K562 (cell line): ENCODE results near the gene GPR85. TPM values are rescaled to one million over a fixed set of nuclear protein-coding genes. Genes with fewer than 3 reads are reported as not detected.

Source experiments
- BRD4 ChIP-seq: fragments of 200-600 bp; sonication (generic); IDR thresholded peaks from 2 replicates; pipeline ENCODE4 v1.6.1; 2017; ENCODE audit warnings: inconsistent platforms
- CCNT2 ChIP-seq: IDR thresholded peaks from 2 replicates; pipeline ENCODE4 v1.6.1; 2011; ENCODE audit warnings: borderline replicate concordance, low read depth, mild to moderate bottlenecking, moderate library complexity, mixed read lengths, low read length; ENCODE audit not compliant: insufficient read length; ENCODE audit errors: extremely low read depth
- ETV6 ChIP-seq, 3 experiments: fragments of 150-350 bp in 1 of 3; sonication (generic) in 1 of 3; formaldehyde crosslinking in 1 of 3; IDR thresholded peaks; 2 replicates each; pipeline versions ENCODE4 v1.6.1 to v1.8.0; 2014 to 2022; ENCODE audit warnings: borderline replicate concordance in 2 of 3, low read depth in 2 of 3, antibody characterized with exemption in 1 of 3, low read length in 1 of 3, mild to moderate bottlenecking in 1 of 3, missing genetic modification reagents in 1 of 3
- FOXK2 ChIP-seq, 2 experiments: fragments of 450-650 bp; IDR thresholded peaks in 1 of 2; conservative IDR thresholded peaks in 1 of 2; 2 replicates each; pipeline ENCODE4 v1.6.1; 2016; ENCODE audit warnings: low read depth in 2 of 2, mild to moderate bottlenecking in 1 of 2
- GABPB2 ChIP-seq: fragments of 250-450 bp; sonication (Bioruptor Pico); conservative IDR thresholded peaks from 2 replicates; pipeline ENCODE4 v1.5.1; 2021; ENCODE audit warnings: mild to moderate bottlenecking
- GTF2F1 ChIP-seq: IDR thresholded peaks from 2 replicates; pipeline ENCODE4 v1.6.1; 2011; ENCODE audit warnings: low read depth, low read length, improper control_type of control experiment
- HDAC8 ChIP-seq: fragments of 450-650 bp; IDR thresholded peaks from 2 replicates; pipeline ENCODE4 v1.6.1; 2016; ENCODE audit warnings: mild to moderate bottlenecking, missing genetic modification characterization, moderate library complexity, missing compliant biosample characterization
- HNRNPLL ChIP-seq: fragments of 200-400 bp; formaldehyde crosslinking; IDR thresholded peaks from 2 replicates; pipeline ENCODE4 v1.6.1; 2017; ENCODE audit warnings: low read length, low read depth, mild to moderate bottlenecking; ENCODE audit not compliant: poor library complexity, severe bottlenecking
- JUN ChIP-seq, 2 experiments: sonication (generic) in 1 of 2; formaldehyde crosslinking in 1 of 2; IDR thresholded peaks; 2 replicates each; pipeline versions ENCODE4 v1.6.1 to v1.8.0; 2012 to 2022; ENCODE audit warnings: borderline replicate concordance in 2 of 2, mild to moderate bottlenecking in 2 of 2, improper control_type of control experiment in 1 of 2, low read depth in 1 of 2, low read length in 1 of 2, missing genetic modification reagents in 1 of 2
- JUNB ChIP-seq: fragments of 450-650 bp; formaldehyde crosslinking; conservative IDR thresholded peaks from 2 replicates; pipeline ENCODE4 v1.4.0; 2020; ENCODE audit warnings: mild to moderate bottlenecking
- KLF10 ChIP-seq: fragments of 250-450 bp; sonication (Bioruptor Pico); IDR thresholded peaks from 2 replicates; pipeline ENCODE4 v1.6.1; 2021; ENCODE audit warnings: matching md5 sums
- NFE2 ChIP-seq: IDR thresholded peaks from 2 replicates; pipeline ENCODE4 v1.6.1; 2014; ENCODE audit warnings: antibody characterized with exemption, low read depth
- PHF21A ChIP-seq: fragments of 450-650 bp; IDR thresholded peaks from 2 replicates; pipeline ENCODE4 v1.6.1; 2017; ENCODE audit warnings: low read depth, borderline replicate concordance
- POLR3A ChIP-seq: IDR thresholded peaks from 2 replicates; pipeline ENCODE4 v1.6.1; 2011; ENCODE audit warnings: borderline replicate concordance, mild to moderate bottlenecking, moderate library complexity; ENCODE audit not compliant: insufficient read length, insufficient read depth; ENCODE audit errors: extremely low read depth
- PTRF ChIP-seq: fragments of 450-650 bp; IDR thresholded peaks from 2 replicates; pipeline ENCODE4 v1.6.1; 2016; ENCODE audit warnings: mild to moderate bottlenecking, missing genetic modification characterization, missing compliant biosample characterization
- RBFOX2 ChIP-seq: fragments of 200-400 bp; formaldehyde crosslinking; IDR thresholded peaks from 2 replicates; pipeline ENCODE4 v1.6.1; 2017; ENCODE audit warnings: low read depth, mild to moderate bottlenecking, low read length, moderate library complexity
- SRSF1 ChIP-seq: fragments of 200-400 bp; formaldehyde crosslinking; IDR thresholded peaks from 2 replicates; pipeline ENCODE4 v1.6.1; 2017; ENCODE audit warnings: mild to moderate bottlenecking, low read depth, low read length, moderate library complexity
- SUPT5H ChIP-seq: fragments of 450-650 bp; IDR thresholded peaks from 2 replicates; pipeline ENCODE4 v1.6.1; 2016
- ZKSCAN1 ChIP-seq: fragments of 150-350 bp; IDR thresholded peaks from 2 replicates; pipeline ENCODE4 v1.6.1; 2016; ENCODE audit warnings: low read depth, low read length
- ZNF3 ChIP-seq: fragments of 250-450 bp; sonication (Bioruptor Pico); IDR thresholded peaks from 2 replicates; pipeline ENCODE4 v1.5.0; 2021; ENCODE audit warnings: mild to moderate bottlenecking, moderate library complexity
- ZNF76 ChIP-seq: fragments of 250-450 bp; sonication (Bioruptor Pico); IDR thresholded peaks from 2 replicates; pipeline ENCODE4 v1.4.0; 2020; ENCODE audit warnings: mild to moderate bottlenecking, moderate library complexity, borderline replicate concordance
- ZNF778 ChIP-seq: fragments of 450-650 bp; formaldehyde crosslinking; IDR thresholded peaks from 2 replicates; pipeline ENCODE4 v1.4.0; 2020; ENCODE audit warnings: mild to moderate bottlenecking, moderate library complexity
- polyA plus RNA-seq, 8 experiments: library from polyadenylated mRNA; depleted of rRNA in 4 of 8; stranded (reverse) in 5 of 8; unstranded in 3 of 8; fragments of >200 nt; fragmentation: Nextera tagmentation in 2 of 8; fragmentation: Illumina TruSeq in 1 of 8; extraction: Ambion mirVana in 2 of 8; extraction: Trizol in 1 of 8; gene quantifications; 2 replicates each; pipeline versions ENCODE4 v1.2.1 to v1.2.3, GENCODE V29; 2011 to 2014; ENCODE audit warnings: inconsistent platforms in 1 of 8, missing spikeins in 1 of 8
- total RNA-seq, 7 experiments: library from RNA; depleted of rRNA in 6 of 7; stranded (reverse); fragments of >200 nt in 6 of 7; fragmentation: Illumina TruSeq in 2 of 7; extraction: Trizol in 2 of 7; gene quantifications; 2 replicates each; pipeline versions ENCODE4 v1.2.1 to v1.2.3, GENCODE V29; 2011 to 2021; ENCODE audit warnings: low replicate concordance in 1 of 7
- TF ChIP-seq, protein P1 (sequence below): fragments of 450-650 bp; formaldehyde crosslinking; IDR thresholded peaks from 2 replicates; pipeline ENCODE4 v1.4.0; 2022; ENCODE audit warnings: mild to moderate bottlenecking, moderate library complexity
- TF ChIP-seq, protein P2 (sequence below): sonication (generic); formaldehyde crosslinking; IDR thresholded peaks from 2 replicates; pipeline ENCODE4 v1.8.0; 2022; ENCODE audit warnings: mild to moderate bottlenecking, missing genetic modification reagents, borderline replicate concordance
- TF ChIP-seq, protein P3 (sequence below): fragments of 450-650 bp; formaldehyde crosslinking; IDR thresholded peaks from 2 replicates; pipeline ENCODE4 v1.4.0; 2020; ENCODE audit warnings: mild to moderate bottlenecking, moderate library complexity

The GPR85 gene
- total and polyA plus RNA-seq, 9 of the 15 experiments (the other 6 are each of a cell fraction or from before 2014, with no cell fraction given), result 2.9 to 18.2 (median 4.0) TPM

DNA sequence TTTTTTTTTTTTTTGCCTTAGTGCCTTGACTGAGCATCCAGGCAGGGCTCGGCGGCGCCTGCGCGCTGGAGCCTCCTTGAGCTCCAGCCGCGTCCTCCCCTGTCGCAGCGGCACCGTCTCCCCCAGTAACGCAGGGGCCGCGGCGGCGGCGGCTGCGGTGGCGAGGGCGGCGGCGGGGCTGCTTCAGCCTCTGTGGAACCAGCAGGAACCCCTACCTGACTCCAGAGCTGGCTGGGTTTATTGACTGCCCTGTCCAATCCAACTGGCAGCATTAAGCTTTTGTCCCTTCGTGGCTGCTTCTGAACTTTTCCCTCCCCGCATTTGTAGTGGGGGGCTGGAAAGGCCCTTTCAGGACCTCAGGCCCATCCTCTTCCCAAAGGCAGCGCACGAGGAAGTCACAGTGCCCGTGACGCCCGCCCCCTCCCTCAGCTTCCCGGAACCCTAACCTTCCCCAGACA is at the start of gene GPR85 (continued):
- TF ChIP-seq, protein P1, sequence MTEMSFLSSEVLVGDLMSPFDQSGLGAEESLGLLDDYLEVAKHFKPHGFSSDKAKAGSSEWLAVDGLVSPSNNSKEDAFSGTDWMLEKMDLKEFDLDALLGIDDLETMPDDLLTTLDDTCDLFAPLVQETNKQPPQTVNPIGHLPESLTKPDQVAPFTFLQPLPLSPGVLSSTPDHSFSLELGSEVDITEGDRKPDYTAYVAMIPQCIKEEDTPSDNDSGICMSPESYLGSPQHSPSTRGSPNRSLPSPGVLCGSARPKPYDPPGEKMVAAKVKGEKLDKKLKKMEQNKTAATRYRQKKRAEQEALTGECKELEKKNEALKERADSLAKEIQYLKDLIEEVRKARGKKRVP (CRISPR knock-in tag), result 0 out of 2 replicates have a peak, but pooled peaks have one; percentile 10
- TF ChIP-seq ZNF76 (CRISPR knock-in tag) (0 out of 2 replicates have a peak, but pooled peaks have one; percentile 43), HDAC8 (tag) (no peak), FOXK2 (conservative IDR thresholded peaks at IDR 0.05 in 1 of 2, IDR thresholded peaks at IDR 0.05 in 1 of 2; ENCODE audit: low read depth in 2 of 2) (no peak), NFE2 (no peak), BRD4 (no peak), SUPT5H (peak; percentile 52; the same call in 1 of the 2 replicates), JUN (IDR thresholded peaks at IDR 0.05; ENCODE audit: borderline replicate concordance, low read depth, low read length) (0 out of 2 replicates have a peak, but pooled peaks have one; percentile 19), JUN (CRISPR knock-in tag; IDR thresholded peaks at IDR 0.05; ENCODE audit: borderline replicate concordance) (no peak), GABPB2 (CRISPR knock-in tag) (no peak), RBFOX2 (peak; percentile 83), PHF21A (no peak), SRSF1 (no peak), POLR3A (no peak), JUNB (CRISPR knock-in tag) (0 out of 2 replicates have a peak, but pooled peaks have one; percentile 28), GTF2F1 (no peak), ZNF778 (CRISPR knock-in tag) (no peak), ZKSCAN1 (peak; percentile 27; the same call in 1 of the 2 replicates), KLF10 (no peak), ZNF3 (CRISPR knock-in tag) (no peak), HNRNPLL (peak; percentile 54), PTRF (tag) (no peak), CCNT2 (peak; percentile 5), ETV6 (IDR thresholded peaks at IDR 0.05; ENCODE audit: borderline replicate concordance in 1 of 2, low read depth in 2 of 2, low read length in 1 of 2) (peak; percentile 55 to 81; a peak in 2 of 4 replicates), ETV6 (CRISPR knock-in tag; IDR thresholded peaks at IDR 0.05; ENCODE audit: borderline replicate concordance) (no peak)
- TF ChIP-seq, protein P2, sequence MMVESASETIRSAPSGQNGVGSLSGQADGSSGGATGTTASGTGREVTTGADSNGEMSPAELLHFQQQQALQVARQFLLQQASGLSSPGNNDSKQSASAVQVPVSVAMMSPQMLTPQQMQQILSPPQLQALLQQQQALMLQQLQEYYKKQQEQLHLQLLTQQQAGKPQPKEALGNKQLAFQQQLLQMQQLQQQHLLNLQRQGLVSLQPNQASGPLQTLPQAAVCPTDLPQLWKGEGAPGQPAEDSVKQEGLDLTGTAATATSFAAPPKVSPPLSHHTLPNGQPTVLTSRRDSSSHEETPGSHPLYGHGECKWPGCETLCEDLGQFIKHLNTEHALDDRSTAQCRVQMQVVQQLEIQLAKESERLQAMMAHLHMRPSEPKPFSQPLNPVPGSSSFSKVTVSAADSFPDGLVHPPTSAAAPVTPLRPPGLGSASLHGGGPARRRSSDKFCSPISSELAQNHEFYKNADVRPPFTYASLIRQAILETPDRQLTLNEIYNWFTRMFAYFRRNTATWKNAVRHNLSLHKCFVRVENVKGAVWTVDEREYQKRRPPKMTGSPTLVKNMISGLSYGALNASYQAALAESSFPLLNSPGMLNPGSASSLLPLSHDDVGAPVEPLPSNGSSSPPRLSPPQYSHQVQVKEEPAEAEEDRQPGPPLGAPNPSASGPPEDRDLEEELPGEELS (CRISPR knock-in tag), result no peak
- TF ChIP-seq, protein P3, sequence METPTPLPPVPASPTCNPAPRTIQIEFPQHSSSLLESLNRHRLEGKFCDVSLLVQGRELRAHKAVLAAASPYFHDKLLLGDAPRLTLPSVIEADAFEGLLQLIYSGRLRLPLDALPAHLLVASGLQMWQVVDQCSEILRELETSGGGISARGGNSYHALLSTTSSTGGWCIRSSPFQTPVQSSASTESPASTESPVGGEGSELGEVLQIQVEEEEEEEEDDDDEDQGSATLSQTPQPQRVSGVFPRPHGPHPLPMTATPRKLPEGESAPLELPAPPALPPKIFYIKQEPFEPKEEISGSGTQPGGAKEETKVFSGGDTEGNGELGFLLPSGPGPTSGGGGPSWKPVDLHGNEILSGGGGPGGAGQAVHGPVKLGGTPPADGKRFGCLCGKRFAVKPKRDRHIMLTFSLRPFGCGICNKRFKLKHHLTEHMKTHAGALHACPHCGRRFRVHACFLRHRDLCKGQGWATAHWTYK (CRISPR knock-in tag), result no peak
